Right hindlimb (tissue), 1 donor: ENCODE results near the gene RCAN1.

Source experiments
- DNase-seq: peaks from one replicate; pipeline ENCODE4 v3.0.0-alpha.2; 2018

Gene RCAN1

DNA sequence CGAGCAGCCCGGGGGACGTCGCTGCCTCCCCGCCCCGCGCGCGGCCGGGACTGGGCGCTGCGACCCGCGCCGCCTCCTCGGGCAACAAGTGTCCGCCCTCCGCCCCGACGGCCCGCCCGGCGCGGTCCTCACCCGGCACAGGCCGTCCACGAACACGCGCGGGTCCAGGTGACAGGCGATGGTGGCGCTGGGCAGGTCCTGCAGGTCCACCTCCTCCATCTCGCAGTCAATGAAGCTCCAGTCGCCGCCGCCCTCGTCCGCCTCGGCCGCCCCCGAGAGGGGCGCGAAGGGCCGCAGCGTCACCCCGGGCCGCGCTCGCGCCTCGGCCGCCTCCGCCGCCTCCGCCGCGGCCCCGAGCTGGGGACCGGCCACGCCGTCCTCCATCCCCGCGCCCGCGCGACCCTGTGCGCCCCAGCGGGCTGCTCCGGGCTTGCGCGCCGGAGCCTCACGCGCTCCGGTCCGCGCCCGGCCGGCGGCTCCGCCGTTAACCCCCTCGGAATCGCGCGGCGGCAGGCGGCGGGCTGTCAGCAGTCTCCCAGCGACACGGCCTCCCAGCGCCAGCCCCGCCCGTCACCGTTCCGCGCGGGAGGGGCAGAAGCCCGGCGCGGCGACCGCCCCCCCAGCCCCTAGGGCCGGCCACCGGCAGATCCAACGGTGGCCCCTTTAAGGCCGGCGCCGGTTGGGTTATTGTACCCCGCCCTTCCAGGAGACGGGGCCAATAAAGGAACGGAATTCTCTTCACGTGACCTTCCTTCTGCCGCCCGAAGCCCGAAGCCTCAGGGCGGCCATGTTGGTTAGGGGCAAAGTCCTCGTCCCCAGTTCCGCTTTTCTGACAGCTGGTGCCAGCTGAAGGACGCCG, at the start of gene RCAN1:
RCAN1 (minus strand) TSS at position 486 of the 859 bp plus-strand sequence; CDS start at position 384, 102 bp downstream.
- DNase-seq: peak; percentile 94

GRCh38 chr21:34661848-34662247, 46.9 kb upstream of the RCAN1 start:
- DNase-seq: no peak

GRCh38 chr21:34653522-34653921, 38.6 kb upstream of the RCAN1 start:
- no peak for DNase-seq

DNA sequence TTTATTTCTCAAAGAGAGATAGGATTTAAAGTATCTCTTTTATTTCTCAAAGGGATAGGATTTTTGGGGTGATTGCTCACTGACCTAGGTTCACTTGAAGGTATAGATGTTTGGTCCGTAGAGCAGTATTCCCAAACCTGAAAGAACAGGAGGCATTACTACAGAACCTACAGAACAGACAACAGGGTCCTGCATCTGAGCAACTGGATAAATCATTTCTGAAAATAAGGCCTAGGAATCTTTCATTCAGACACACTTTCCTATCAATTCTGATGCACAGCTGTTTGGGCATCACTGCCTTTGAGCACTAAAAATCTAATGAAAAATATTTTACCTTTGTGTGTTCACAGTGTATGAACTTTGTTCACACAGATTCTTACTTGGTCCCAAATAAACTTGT, 36.7 kb upstream of the RCAN1 start:
- DNase-seq: no peak

- no peak for DNase-seq
These were observed 36.0 kb upstream of the RCAN1 start for GRCh38 chr21:34650861-34651431.

- DNase-seq: no peak
These were observed 34.5 kb upstream of the RCAN1 start for GRCh38 chr21:34649400-34649799.

DNA sequence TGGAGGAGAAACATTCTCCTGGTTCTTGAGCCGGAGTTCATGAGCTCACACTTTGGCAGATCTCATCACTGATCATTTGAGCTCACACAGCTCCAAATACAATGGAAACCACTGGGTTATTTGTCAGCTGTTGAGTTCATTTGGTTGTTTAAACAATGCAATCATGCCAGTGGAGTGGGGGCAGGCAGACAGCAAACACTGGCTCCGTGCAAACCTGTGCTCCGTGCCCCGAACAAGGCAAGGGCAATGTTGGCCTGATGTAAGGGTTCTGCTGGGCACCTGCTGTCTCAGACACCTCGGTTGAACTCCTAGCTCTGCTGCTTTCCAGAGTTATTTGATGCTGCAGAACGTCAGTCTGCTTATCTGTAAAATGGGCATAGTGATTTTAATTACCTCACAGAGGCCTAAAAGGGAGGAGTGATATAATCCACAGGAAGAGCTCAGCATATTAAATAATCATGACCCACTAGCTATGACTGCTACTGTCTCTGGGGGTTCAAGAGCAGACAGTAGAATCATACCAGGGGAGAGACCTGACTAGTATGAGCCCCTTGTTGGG, 33.9 kb upstream of the RCAN1 start:
- DNase-seq: no peak

DNA sequence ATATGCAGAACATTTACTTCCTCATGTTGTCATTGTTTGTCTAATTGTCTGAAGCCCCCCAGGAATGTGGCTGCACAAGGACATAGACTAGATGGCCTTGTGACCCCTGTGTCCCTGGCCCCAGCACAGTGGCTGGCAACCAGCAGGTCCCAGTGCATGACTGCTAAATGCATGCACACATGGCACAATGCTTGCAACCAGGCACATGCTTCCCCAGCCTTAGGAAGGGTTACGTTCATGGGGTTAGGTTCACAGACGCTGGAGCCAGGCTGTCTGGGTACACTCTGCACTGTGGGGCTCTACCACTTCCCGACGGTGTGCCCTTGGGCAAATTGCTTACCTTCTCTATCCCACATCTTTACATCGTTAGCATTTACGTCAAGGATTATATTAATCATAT, 32.6 kb upstream of the RCAN1 start:
- DNase-seq: no peak

DNA sequence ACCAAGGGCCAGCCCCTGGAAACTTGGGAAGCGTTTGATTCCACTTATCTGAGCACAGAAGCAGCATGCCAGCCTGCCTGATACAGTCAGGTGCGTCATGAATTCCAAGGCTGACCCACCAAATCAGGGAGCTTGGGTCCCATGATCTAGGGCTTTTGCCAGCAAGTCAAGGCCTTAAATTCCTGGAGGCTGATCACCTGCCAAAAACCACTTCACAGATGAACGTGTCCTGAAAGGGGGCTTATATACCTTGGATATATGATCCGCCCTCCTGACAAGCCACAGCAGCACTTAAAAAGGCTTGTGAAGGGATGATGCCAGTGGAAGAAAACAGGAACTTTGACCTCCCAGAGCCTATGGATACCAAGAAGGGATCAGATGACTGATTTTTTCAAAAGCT, 29.9 kb upstream of the RCAN1 start:
- no peak for DNase-seq

- DNase-seq: no peak
These were observed 27.5 kb upstream of the RCAN1 start for GRCh38 chr21:34642211-34643075.

DNA sequence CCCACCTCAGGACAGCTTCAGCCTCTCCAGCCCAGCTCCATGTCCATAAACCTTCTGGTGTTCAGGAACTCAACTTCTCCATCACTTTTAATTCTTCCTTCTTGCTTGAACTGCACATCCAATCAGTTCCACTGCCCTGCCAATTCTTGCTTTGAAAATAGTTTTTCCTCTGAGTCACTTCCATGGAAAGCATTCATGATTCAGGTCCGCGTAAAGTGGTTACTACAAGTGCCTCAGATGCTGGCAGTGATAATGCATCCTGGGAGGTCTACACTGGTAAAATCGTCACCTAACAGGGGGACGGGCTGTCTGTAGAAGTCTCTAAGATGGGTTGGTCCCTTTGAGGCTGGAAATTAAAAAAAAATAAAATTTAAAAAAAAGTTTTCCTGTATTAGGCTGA, 25.9 kb upstream of the RCAN1 start:
- DNase-seq: no peak

DNA sequence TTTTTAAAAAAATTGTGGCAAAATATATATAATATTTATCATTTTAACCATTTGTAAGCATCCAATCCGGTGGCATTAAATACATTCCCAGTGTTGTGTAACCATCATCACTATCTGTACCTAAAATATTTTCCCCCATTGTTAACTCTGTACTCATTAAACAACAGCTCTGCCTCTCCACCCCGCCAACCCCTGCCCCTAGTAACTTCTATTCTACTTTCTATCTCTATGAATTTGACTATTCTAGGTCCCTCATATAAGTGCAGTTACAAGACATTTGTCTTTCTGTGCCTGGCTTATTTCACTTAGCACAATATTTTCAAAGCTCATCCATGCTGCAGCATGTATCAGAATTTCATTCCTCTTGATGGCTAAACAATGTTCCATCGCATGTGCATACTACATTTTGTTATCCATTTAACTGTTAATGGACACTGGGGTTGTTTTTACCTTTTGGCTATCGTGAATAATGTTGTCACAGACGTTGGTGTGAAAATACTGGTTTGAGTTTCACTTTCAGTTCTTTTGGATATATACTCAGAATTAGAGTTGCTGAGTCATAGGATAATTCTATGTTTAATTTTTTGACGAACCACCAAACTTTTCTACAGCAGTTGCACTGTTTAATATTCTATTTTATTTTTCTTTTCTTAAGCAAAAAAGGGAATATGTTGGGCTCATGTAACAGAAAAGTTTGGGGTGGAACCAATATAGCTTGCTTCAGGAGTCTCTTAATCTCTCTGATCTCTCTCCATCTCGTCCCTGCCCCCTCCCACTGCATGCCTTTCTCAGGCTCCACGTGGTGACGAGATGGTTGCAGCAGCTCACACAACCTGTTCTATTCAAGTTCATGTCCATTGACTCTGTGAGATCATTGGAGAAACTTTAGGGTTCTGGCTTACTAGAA, 25.2 kb upstream of the RCAN1 start:
- DNase-seq: no peak

GRCh38 chr21:34639250-34639649, 24.3 kb upstream of the RCAN1 start:
- no peak for DNase-seq

DNA sequence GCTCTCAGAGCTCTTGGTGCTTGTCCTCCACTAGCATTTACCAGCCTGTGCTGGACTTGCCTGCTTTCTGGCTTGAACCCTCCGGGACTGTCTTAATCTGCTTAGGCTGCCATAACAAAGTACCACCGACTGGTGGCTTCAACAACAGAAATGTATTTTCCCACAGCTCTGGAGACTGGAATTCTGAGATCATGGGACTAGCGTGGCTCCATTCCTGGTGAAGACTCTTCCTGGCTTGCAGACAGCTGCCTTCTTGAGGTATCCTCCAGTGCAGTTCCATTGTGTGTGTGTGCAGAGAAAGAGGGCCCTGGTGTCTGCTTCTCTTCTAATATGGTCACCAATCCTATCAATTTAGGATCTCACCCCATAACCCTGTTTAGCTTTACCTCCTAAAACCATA, 22.0 kb upstream of the RCAN1 start:
- no peak for DNase-seq

DNA sequence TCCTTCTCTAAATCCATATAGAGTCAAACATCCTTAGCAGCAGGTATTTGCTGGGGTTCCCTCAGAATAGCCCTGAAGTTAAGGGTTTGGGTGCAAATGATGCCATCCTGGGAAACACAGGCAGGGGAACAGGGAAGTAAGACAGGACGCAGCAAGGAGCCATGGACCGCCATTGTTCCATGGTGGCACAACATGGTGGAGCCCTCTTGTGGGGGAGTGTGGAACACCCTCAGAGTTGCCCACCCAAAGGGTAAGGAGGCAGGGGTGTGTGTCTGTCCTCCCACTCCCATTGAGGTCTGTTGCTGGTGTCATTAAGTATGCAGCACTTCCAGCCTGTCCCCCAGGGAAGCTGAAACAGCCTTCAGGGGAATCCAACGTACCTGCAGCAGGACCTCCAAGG, 20.4 kb upstream of the RCAN1 start:
- no peak for DNase-seq

GRCh38 chr21:34632498-34632897, 17.6 kb upstream of the RCAN1 start:
- no peak for DNase-seq

- DNase-seq: no peak
These were observed 15.7 kb upstream of the RCAN1 start for GRCh38 chr21:34630536-34631143.

GRCh38 chr21:34626131-34626530, 11.2 kb upstream of the RCAN1 start:
- no peak for DNase-seq

- DNase-seq: no peak
These were observed 10.2 kb upstream of the RCAN1 start for GRCh38 chr21:34625030-34625593.

DNA sequence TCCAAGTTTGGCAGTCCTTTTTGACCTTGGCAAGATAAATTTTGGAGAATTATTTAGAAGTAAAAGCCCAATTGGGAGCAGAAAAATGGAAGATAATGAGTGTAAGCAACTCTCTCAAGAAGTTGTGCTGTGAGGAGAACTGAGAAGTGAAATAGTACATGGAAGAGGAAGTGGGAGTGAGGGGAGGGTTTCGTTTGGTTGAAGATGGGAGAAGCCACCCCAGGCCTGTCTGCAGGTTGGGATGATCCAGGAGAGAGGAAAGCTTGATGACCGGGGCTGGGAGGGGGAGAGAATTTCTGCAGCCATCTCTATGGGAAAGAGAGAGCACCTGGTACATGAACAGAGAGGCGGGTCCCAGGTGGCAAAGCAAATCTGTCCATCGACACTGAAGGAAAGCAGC, 8.6 kb upstream of the RCAN1 start:
- no peak for DNase-seq
